Spleen (tissue), 7 donors: ENCODE data around the gene ZDBF2.

Experiments used
- CTCF ChIP-seq, 11 experiments: fragments of 200-600 bp in 7 of 11; fragments of 450-650 bp in 4 of 11; sonication (generic) in 4 of 11; IDR thresholded peaks in 8 of 11; conservative IDR thresholded peaks in 3 of 11; 1 replicate in 7 of 11; 2 replicates in 4 of 11; pipeline versions ENCODE4 v1.4.0 to v1.8.0; 2016 to 2021; ENCODE audit warnings: antibody characterized with exemption in 11 of 11, inconsistent platforms in 4 of 11, mild to moderate bottlenecking in 1 of 11
- POLR2AphosphoS5 ChIP-seq, 3 donors: sonication (generic); formaldehyde crosslinking; IDR thresholded peaks; one replicate each; pipeline ENCODE4 v1.5.1; 2017; ENCODE audit warnings: antibody characterized with exemption in 3 of 3
- donor health status: DM: no; HTN: no; CAD: no; lungs with moderate emphysema.
- donor health status: DM: no; HTN: no; CAD: no.
- donor health status: DM: no; HTN: no; CAD: no.

DNA sequence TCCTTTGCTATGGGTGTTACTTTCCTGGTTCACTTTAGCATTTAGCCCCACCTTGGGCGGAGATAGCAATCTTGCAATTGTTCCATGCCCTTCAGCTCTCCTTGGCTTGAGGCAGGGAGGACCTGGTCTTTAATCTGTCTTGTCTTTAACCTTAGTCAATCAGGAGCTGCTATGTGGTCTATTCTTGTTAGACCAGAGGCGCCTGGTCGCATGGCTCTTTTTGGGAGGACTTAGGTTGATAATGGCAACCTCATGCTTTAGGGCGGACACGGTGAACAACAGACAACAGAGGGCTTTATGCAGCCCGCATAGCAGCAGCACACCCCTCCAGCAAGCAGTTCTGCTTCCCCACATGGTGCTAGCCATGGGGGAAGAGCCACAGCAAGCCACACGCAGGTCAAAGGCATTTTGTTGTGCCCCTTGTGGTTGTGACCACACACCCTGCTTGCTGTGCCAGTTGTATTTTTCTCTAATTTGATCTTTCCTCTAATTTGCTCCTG lies 17.7 kb upstream of the ZDBF2 start:
- TF ChIP-seq CTCF (IDR thresholded peaks at IDR 0.05 in 8 of 11, conservative IDR thresholded peaks at IDR 0.05 in 3 of 11): no peak
- TF ChIP-seq POLR2AphosphoS5 (IDR thresholded peaks at IDR 0.05): no peak
